Fibroblast of lung (primary cell): ENCODE measurements around the gene VBP1. TPM values are rescaled to one million over a fixed set of nuclear protein-coding genes. Genes with fewer than 3 reads are reported as not detected.
A peak's percentile ranks its signal among the peaks of the same experiment; 100 is the strongest.

Experiments used
- DNase-seq, 2 donors: peaks; one replicate each; pipeline versions ENCODE4 v3.0.0 to v3.0.0-alpha.2; 2010; ENCODE audit warnings: low read depth in 2 of 2
- H2AFZ ChIP-seq: 2 replicates; pipeline ENCODE4 v1.5.1; 2012; ENCODE audit warnings: low read length, control low read depth, inconsistent platforms
- H3K27ac ChIP-seq: 2 replicates; pipeline ENCODE4 v1.5.1; 2011; ENCODE audit warnings: low read length, control low read depth; ENCODE audit not compliant: insufficient read depth
- H3K27me3 ChIP-seq: 2 replicates; pipeline ENCODE4 v1.5.1; 2011; ENCODE audit warnings: mild to moderate bottlenecking, low read length; ENCODE audit not compliant: control insufficient read depth, insufficient read depth
- H3K36me3 ChIP-seq: 2 replicates; pipeline ENCODE4 v1.5.1; 2011; ENCODE audit warnings: low read length; ENCODE audit not compliant: control insufficient read depth, insufficient read depth
- H3K4me1 ChIP-seq: 2 replicates; pipeline ENCODE4 v1.5.1; 2011; ENCODE audit warnings: low read length; ENCODE audit not compliant: control insufficient read depth, insufficient read depth; ENCODE audit errors: extremely low read depth
- H3K4me2 ChIP-seq: 2 replicates; pipeline ENCODE4 v1.5.1; 2011; ENCODE audit warnings: low read length, control low read depth; ENCODE audit not compliant: insufficient read depth; ENCODE audit errors: extremely low read depth
- H3K4me3 ChIP-seq, 4 experiments: fragments of 200-600 bp in 1 of 4; sonication (generic) in 1 of 4; replicated peaks in 1 of 4; 2 replicates each; pipeline ENCODE4 v1.5.1; 2011 to 2016; ENCODE audit warnings: low read length in 4 of 4, low read depth in 3 of 4, mild to moderate bottlenecking in 3 of 4, control low read depth in 2 of 4, inconsistent platforms in 1 of 4, mixed read lengths in 1 of 4; ENCODE audit not compliant: insufficient read depth in 1 of 4; ENCODE audit errors: control extremely low read depth in 1 of 4
- H3K79me2 ChIP-seq: 2 replicates; pipeline ENCODE4 v1.5.1; 2012; ENCODE audit warnings: mild to moderate bottlenecking, low read length, inconsistent platforms; ENCODE audit not compliant: control insufficient read depth, insufficient read depth
- H3K9ac ChIP-seq: 2 replicates; pipeline ENCODE4 v1.5.1; 2011; ENCODE audit warnings: mild to moderate bottlenecking, low read length, control low read depth; ENCODE audit not compliant: insufficient read depth
- H3K9me3 ChIP-seq: 2 replicates; pipeline ENCODE4 v1.5.1; 2012; ENCODE audit warnings: low read depth, low read length; ENCODE audit not compliant: control insufficient read depth, insufficient read depth
- H4K20me1 ChIP-seq: 2 replicates; pipeline ENCODE4 v1.5.1; 2011; ENCODE audit warnings: low read length; ENCODE audit not compliant: control insufficient read depth, insufficient read depth; ENCODE audit errors: extremely low read depth
- EZH2 ChIP-seq: IDR thresholded peaks from 2 replicates; pipeline ENCODE4 v1.5.1; 2012; ENCODE audit warnings: low read length, control low read depth, mild to moderate bottlenecking; ENCODE audit errors: missing control alignments
- polyA plus RNA-seq, 2 donors: library from polyadenylated mRNA; depleted of rRNA in 1 of 2; stranded (reverse) in 1 of 2; unstranded in 1 of 2; fragments of >200 nt; gene quantifications; 2 replicates each; pipeline ENCODE4 v1.2.1, GENCODE V29; 2011 to 2012; ENCODE audit warnings: missing spikeins in 1 of 2
- total RNA-seq: library from RNA; depleted of rRNA; stranded (reverse); fragments of >200 nt; gene quantifications from 2 replicates; pipeline ENCODE4 v1.2.1, GENCODE V29; 2014
- TF ChIP-seq, protein P1 (sequence below), 2 donors: IDR thresholded peaks in 1 of 2; conservative IDR thresholded peaks in 1 of 2; 1 replicate in 1 of 2; 2 replicates in 1 of 2; pipeline ENCODE4 v1.5.1; 2011 to 2012; ENCODE audit warnings: low read length in 2 of 2, control low read depth in 1 of 2, inconsistent platforms in 1 of 2, low read depth in 1 of 2, mild to moderate bottlenecking in 1 of 2

Gene VBP1
- total and polyA plus RNA-seq, 2 donors (not counting 1 experiment from before 2014, with no cell fraction given), result 60.9 to 63.9 TPM

DNA sequence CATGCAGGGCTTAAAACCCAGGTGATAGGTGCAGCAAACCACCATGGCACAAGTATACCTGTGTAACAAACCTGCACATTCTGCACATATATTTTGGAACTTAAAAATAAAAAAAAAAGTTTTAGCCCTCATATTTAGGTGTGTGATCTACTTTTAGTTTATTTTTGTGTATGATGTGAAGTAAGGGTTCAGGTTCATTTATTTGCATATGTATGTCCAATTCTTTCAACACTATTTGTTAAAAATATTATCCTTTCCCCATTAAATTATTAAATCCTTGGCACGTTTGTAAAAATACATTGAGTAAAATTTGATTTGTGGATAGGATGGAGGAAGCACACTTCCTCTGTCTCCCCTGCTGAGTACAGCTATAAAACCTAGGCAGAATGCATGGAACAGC, 35.1 kb downstream of the VBP1 start:
- H3K4me1 ChIP-seq, result no peaks in the 10 kb centered on the region
- H3K27ac ChIP-seq, result no peak overlapping the region
- H2AFZ ChIP-seq, result no peak overlapping the region
- no peak overlapping the region for H3K4me3 ChIP-seq
- no peak for TF ChIP-seq EZH2
- TF ChIP-seq, protein P1, sequence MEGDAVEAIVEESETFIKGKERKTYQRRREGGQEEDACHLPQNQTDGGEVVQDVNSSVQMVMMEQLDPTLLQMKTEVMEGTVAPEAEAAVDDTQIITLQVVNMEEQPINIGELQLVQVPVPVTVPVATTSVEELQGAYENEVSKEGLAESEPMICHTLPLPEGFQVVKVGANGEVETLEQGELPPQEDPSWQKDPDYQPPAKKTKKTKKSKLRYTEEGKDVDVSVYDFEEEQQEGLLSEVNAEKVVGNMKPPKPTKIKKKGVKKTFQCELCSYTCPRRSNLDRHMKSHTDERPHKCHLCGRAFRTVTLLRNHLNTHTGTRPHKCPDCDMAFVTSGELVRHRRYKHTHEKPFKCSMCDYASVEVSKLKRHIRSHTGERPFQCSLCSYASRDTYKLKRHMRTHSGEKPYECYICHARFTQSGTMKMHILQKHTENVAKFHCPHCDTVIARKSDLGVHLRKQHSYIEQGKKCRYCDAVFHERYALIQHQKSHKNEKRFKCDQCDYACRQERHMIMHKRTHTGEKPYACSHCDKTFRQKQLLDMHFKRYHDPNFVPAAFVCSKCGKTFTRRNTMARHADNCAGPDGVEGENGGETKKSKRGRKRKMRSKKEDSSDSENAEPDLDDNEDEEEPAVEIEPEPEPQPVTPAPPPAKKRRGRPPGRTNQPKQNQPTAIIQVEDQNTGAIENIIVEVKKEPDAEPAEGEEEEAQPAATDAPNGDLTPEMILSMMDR (conservative IDR thresholded peaks at IDR 0.05 in 1 of 2, IDR thresholded peaks at IDR 0.05 in 1 of 2; ENCODE audit: low read depth in 1 of 2, low read length in 2 of 2), result no peak
- DNase-seq, result no peak
- H3K9me3 ChIP-seq, result no peaks in the 10 kb centered on the region
- no peaks in the 10 kb centered on the region for H3K36me3 ChIP-seq
- H3K27me3 ChIP-seq, result no peaks in the 10 kb centered on the region
- no peaks in the 10 kb centered on the region for H4K20me1 ChIP-seq
- H3K79me2 ChIP-seq, result no peaks in the 10 kb centered on the region
- no peak overlapping the region for H3K4me2 ChIP-seq
- no peak overlapping the region for H3K9ac ChIP-seq

DNA sequence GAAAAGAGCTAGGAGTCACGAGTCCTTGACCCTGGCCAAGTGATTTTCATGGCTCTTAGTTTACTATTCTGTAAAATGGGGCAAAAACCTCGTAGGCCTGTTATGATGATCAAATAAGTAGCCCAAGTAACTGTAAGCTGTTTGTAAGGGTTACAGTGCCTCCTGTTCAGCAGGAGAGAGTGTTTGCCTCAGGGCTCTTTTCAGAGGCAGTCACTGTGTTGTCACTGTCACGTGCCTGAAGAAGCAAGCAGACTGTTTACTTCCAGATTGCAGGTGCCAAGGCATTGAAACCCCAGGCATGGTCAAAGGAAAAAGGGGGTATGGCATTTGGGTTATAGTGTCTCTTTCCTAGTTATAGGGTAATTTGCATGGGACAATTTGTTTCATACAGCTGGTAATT, 43.5 kb downstream of the VBP1 start:
- Histone ChIP-seq H3K9me3 (no peaks in the 10 kb centered on the region), H3K27me3 (no peaks in the 10 kb centered on the region), H3K36me3 (no peaks in the 10 kb centered on the region), H3K27ac (no peak overlapping the region), H3K79me2 (no peaks in the 10 kb centered on the region), H3K4me2 (no peak overlapping the region), H2AFZ (no peak overlapping the region), H3K9ac (no peak overlapping the region), H3K4me3 (no peak overlapping the region), H4K20me1 (no peaks in the 10 kb centered on the region), H3K4me1 (no peaks in the 10 kb centered on the region)
- no peak for TF ChIP-seq EZH2
- TF ChIP-seq, protein P1 (conservative IDR thresholded peaks at IDR 0.05 in 1 of 2, IDR thresholded peaks at IDR 0.05 in 1 of 2; ENCODE audit: low read depth in 1 of 2, low read length in 2 of 2), result no peak
- DNase-seq, result no peak

DNA sequence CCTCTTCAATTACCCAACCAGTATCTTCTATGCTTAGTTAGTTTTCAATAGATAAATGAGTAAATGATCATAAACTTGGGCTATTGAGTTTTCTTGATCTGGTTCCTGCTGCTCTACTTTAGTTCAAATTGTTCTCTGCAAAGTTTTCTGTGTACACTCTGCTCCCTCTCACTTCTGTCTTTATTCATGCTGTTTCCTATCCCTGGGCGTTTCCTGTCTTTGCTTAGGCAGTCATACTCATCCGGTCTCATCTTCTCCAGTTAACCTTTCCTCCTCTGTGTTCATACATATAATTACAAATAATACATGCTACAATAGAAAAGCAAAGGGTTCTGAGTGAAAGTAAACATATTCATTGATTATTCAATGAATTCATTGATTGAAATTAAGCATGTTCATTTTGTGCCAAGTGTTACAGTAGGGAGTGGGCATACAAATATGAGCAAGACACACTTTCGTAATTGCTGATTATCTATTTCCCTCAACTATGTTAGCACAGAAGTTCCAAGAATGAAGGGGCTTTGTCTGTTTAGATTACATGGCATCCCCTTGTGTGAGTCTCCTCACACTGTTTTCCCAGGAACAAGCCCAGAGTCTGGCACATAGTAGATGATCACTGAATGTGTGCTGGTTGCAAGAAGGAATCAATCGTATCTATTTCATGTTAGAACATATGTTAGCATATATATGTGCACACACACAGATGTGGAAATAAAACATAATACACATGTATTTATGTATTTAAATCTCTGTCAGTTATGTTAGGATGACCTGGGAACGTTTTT, 46.9 kb downstream of the VBP1 start:
- no peaks in the 10 kb centered on the region for H3K36me3 ChIP-seq
- no peak for TF ChIP-seq EZH2
- TF ChIP-seq, protein P1 (conservative IDR thresholded peaks at IDR 0.05 in 1 of 2, IDR thresholded peaks at IDR 0.05 in 1 of 2; ENCODE audit: low read depth in 1 of 2, low read length in 2 of 2), result no peak
- no peak overlapping the region for H3K4me2 ChIP-seq
- no peak for DNase-seq
- H3K4me1 ChIP-seq, result no peaks in the 10 kb centered on the region
- no peaks in the 10 kb centered on the region for H3K9me3 ChIP-seq
- no peak overlapping the region for H2AFZ ChIP-seq
- no peaks in the 10 kb centered on the region for H4K20me1 ChIP-seq
- H3K79me2 ChIP-seq, result no peaks in the 10 kb centered on the region
- H3K4me3 ChIP-seq, result peak overlapping the region in 1 of 4 experiments; percentile 45
- no peaks in the 10 kb centered on the region for H3K27me3 ChIP-seq
- no peak overlapping the region for H3K9ac ChIP-seq
- H3K27ac ChIP-seq, result no peak overlapping the region
